ENCODE measurements around the gene WNK2.

Gene WNK2

DNA sequence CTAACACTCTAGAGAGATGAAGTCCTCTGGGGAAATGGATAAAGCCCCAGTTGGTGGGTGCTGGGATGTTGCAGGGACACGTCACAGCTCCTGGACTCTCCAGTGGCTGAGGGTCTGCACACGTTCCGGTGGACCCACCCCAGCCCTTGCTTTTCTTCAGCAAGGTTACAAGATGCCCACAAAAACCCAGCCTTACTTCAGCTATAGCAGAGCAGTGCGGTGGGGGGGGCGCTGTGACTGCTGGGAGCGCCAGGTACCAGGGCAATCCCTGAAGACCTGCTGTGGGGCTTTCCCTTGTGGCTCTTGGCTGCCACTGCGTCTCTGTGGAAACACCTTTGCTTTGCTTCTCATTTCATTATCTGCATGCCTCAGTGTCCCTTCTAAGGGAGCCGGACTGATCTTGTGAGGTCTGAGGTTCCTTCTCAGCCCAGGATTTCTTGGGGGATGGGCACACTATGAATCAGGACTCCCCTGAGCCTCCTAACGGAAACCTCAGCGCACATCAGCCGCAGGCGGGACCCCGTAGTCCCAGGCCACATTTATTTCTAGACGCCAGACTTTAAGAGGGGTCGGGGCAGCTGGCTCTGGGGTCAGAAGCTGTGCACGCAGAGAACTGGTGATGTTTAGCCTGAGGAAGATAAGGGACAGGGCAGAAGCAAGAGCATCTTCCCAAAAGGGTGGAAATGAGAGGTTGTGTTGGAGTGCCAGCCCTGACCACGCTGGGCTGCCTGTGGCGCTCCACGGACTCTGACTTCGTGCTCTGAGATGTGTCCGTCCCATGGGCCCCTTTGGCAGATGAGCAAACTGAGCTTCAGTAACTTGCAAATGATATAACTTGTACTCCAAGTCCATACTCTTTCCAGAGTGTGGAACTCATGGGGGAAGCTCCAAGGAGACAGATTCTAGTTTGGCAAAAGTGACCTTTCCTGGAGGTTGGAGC, 106.8 kb downstream of the WNK2 start:
- DNase-seq (ENCODE audit: extremely low read depth in 1 of 2, low read depth in 1 of 2), result no peak

GRCh38 chr9:93291536-93292287, 107.8 kb downstream of the WNK2 start:
- DNase-seq (ENCODE audit: extremely low read depth in 1 of 2, low read depth in 1 of 2), result no peak

DNA sequence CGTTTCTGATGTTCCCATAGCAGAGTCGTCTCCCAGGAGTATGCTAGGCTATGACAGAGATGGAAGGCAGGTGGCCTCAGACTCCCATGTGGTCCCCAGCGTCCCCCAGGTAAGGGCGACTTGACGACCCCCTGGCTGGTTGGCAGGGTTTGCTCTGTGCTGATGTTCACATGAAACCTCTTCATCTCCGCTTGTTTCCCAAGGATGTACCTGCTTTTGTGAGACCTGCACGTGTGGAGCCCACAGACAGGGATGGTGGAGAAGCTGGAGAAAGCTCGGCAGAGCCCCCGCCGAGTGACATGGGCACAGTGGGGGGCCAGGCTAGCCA, 108.3 kb downstream of the WNK2 start:
- no peak for DNase-seq (ENCODE audit: extremely low read depth in 1 of 2, low read depth in 1 of 2)

- no peak for DNase-seq (ENCODE audit: extremely low read depth in 1 of 2, low read depth in 1 of 2)
These were observed 108.9 kb downstream of the WNK2 start for GRCh38 chr9:93292664-93293328.

- DNase-seq (ENCODE audit: extremely low read depth in 1 of 2, low read depth in 1 of 2), result no peak
These were observed 110.1 kb downstream of the WNK2 start for GRCh38 chr9:93294011-93294410.

DNA sequence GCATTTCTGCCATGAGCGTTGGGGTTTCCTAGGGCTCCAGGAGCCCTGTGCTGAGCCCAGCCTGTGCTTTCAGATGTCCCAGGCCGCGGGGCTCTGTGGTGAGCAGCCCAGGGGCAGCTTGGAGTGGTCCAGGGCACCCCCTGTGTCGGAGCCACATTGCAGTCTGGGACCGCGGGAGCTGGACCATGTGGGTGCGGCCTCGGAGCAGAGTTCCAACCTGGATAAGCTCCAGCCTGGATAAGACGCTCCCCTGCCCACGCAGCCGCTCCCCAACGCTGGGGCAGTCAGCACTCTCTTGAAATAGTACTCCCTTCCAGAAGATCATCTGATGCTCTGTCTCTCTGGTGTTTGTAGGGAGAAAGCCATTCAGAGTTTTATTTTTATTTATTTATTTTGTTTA, 111.1 kb downstream of the WNK2 start:
- no peak for DNase-seq (ENCODE audit: extremely low read depth in 1 of 2, low read depth in 1 of 2)

- DNase-seq (ENCODE audit: extremely low read depth in 1 of 2, low read depth in 1 of 2), result no peak
These were observed 111.6 kb downstream of the WNK2 start for GRCh38 chr9:93295456-93296076.

GRCh38 chr9:93296889-93297480, 113.0 kb downstream of the WNK2 start:
- DNase-seq (ENCODE audit: extremely low read depth in 1 of 2, low read depth in 1 of 2), result no peak

GRCh38 chr9:93297659-93298497, 113.9 kb downstream of the WNK2 start:
- DNase-seq (ENCODE audit: extremely low read depth in 1 of 2, low read depth in 1 of 2), result no peak

DNA sequence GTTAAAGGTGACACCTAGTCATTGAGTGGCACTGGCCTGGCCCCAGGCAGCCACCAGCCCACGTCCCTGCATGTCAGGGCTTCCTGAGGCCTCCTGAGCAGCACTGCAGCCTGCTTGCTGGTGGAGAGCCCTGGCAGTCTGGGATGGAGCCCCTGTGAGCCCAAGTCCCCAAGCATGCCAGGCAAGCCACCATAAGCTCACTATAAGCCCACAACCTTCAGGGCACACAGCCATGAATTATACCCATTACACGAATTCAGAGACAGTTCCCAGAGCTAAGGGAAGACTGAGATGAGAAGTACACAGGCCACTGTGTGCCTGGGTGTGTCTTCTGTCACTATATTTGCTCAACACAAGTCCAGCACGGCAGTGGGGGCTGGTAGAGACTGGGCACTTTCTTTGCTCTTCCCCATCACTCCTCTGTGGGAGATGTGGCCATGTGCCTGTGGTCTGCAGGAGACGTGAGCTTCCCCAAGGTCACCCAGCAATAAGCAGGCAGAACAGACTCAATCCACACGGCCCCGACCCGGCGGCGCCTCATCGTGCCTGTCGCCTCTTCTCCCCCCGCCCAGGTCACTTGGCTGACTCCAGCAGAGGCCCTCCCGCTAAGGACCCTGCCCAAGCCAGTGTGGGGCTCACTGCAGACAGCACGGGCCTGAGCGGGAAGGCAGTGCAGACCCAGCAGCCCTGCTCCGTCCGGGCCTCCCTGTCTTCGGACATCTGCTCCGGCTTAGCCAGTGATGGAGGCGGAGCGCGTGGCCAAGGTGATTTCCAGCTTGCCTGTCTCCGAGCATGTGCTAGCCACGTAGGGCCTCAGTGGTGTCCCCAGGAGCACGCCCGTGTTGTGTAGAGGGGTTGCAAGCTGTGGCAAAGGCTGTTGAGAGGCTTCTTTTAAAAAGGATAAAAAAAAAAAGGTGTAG, 114.8 kb downstream of the WNK2 start:
- DNase-seq (ENCODE audit: extremely low read depth in 1 of 2, low read depth in 1 of 2), result no peak

DNA sequence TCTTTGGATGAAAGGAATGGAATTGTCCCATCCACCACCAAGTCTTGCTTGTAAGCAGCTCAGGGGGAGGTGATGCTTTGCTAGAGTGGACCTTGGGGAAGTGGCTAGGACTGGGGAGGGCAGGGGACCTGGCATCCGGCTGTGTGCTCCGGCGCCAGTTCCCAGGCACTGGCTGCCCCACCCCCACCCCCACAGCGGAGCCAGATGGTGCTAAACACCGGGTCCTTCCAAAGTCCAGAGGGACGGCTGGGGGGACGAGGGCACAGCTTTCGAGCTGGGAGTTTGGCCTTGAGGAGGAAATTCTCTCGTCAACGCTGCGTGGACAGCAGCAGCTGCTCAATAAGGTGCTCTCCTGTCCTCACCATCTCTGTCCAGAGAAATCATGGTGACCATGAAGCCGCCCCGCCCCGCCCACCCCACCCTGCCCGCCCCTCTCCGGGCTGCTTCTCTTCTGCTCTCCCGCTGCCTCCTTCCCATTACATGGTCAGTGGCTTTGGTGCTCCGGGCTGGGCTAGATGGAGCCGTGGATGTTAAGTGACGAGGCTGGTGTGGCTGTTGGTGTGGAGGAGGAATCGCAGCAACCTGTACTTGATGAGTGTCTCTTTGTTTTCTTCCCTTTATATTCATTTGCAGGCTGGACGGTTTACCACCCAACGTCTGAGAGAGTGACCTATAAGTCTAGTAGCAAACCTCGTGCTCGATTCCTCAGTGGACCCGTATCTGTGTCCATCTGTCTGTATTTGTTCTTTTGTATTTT, 115.7 kb downstream of the WNK2 start:
- DNase-seq (ENCODE audit: extremely low read depth in 1 of 2, low read depth in 1 of 2), result no peak

- DNase-seq (ENCODE audit: extremely low read depth in 1 of 2, low read depth in 1 of 2), result no peak
These were observed 116.2 kb downstream of the WNK2 start for GRCh38 chr9:93300175-93300572.

DNA sequence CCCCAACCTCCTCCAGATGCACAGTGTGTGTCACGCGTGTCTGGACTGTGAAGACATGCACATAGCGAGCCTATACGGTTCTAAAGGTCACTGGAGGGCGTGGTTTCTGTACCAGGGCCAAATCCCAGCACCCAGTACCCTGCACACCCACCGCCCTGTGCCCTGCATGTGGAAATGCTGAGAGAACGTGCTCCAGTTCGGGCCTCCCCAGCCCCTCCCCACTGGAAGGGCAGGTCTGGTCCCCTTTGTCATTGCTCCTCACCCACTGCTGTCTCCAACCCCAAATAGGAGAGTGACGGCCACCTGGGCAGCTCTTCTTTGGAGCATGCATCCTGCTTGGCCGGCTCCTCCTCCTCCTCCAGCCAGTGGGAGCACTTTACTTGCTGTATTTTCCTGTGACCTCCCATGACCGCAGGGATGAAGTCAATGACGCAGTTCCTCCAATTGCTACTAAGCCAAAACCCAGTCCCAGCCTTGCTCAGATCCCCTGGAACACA, 116.7 kb downstream of the WNK2 start:
- DNase-seq (ENCODE audit: extremely low read depth in 1 of 2, low read depth in 1 of 2), result no peak

DNA sequence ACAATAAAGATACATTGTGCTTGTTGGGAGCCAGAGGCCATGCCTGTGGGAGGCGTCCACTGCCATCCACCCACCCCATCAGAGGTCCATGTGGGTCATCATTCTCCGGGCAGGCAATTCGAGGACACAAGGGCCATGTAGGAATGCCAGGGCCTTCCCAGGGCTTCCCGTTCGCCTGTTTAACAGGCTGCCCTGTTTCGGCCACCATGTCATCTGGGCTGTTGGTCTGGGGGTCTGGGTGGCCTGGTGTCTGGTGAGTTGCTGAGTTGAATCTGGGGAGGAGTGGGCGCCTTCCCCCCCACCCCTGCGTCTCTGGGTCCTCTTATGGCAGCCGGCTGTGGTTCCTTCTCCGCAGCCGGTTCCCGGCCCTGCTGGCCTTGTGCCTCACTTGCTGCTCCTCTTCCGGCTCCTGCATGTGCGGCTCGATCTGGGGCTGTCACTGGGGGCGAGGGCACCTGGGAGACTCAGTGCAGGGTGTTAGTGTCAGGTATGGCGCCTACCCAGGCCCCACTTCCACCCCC, 117.4 kb downstream of the WNK2 start:
- no peak for DNase-seq (ENCODE audit: extremely low read depth in 1 of 2, low read depth in 1 of 2)

GRCh38 chr9:93301911-93302541, 118.1 kb downstream of the WNK2 start:
- DNase-seq (ENCODE audit: extremely low read depth in 1 of 2, low read depth in 1 of 2), result no peak

DNA sequence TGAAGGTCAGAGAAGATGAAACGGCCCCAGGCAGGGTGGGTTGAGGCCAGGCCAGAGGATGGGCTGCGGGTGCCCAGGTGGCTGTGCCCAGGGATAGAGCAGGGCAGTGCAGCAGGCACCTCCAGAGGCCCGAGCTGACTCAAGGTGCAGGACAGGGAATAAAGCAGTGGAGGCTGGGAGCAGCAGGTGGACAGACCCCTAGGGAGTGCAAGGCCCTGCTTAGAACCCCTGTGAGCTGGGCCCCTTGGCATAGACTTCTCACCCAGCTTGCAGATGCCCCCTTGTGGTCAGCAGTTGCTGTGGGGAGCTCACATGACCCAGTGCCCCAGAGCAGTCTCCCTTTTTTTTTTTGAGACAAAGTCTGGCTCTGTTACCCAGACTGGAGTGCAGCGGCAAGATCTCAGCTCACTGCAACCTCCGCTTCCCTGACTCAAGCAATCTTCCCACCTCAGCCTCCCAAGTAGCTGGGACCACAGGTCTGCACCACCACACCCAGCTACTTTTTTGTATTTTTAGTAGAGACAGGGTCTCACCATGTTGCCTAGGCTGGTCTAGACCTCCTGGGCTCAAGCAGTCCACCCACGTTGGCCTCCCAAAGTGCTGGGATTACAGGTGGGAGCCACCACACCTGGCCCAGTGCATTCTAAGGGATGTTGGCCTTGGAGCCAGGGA, 118.8 kb downstream of the WNK2 start:
- peak; percentile 12 to 35 for DNase-seq (ENCODE audit: extremely low read depth in 1 of 2, low read depth in 1 of 2)

All from activated CD8-positive, alpha-beta memory T cell treated with anti-CD3 and anti-CD28 coated beads for 1 hour (primary cell).